Coronary artery (tissue), 2 donors: ENCODE data around the gene GBP5.
"Not testable (repeated sequence)": the region's sequence is repeated elsewhere in the genome, so short reads cannot be mapped to it uniquely, and the experiment has no call there.

ENCODE experiments used
- DNase-seq: peaks from one replicate; pipeline ENCODE4 v3.0.0-alpha.2; 2017; ENCODE audit warnings: low spot score
- H3K27ac ChIP-seq, 2 donors: fragments of 200-600 bp; sonication (generic); one replicate each; pipeline ENCODE4 v1.5.1; 2016 to 2019
- H3K4me3 ChIP-seq: fragments of 200-600 bp; sonication (generic); 2 replicates; pipeline ENCODE4 v1.5.1; 2016; ENCODE audit warnings: mild to moderate bottlenecking, moderate library complexity
- CTCF ChIP-seq: fragments of 200-600 bp; sonication (generic); IDR thresholded peaks from one replicate; pipeline ENCODE4 v1.5.1; 2019; ENCODE audit warnings: antibody characterized with exemption

GBP5 gene

GRCh38 chr1:89291276-89291675 is 18.6 kb upstream of the GBP5 start:
- no peak for DNase-seq
- TF ChIP-seq CTCF = no peak
- no peak overlapping the region for H3K27ac ChIP-seq
- no peak overlapping the region for H3K4me3 ChIP-seq

GRCh38 chr1:89288051-89288340 is 15.3 kb upstream of the GBP5 start:
- DNase-seq = no peak
- Histone ChIP-seq H3K27ac (no peak overlapping the region), H3K4me3 (no peak overlapping the region)
- TF ChIP-seq CTCF = no peak

- Histone ChIP-seq H3K27ac (peak overlapping the region in 1 of 2 donors; percentile 11), H3K4me3 (peak overlapping the region; percentile 51)
- DNase-seq = no peak
- no peak for TF ChIP-seq CTCF
These were observed 14.8 kb upstream of the GBP5 start for GRCh38 chr1:89287181-89288050.

GRCh38 chr1:89286549-89287180 is 14.0 kb upstream of the GBP5 start:
- TF ChIP-seq CTCF = no peak
- DNase-seq = no peak
- Histone ChIP-seq H3K27ac (peak overlapping the region in 1 of 2 donors; percentile 11), H3K4me3 (peak overlapping the region; percentile 51)

GRCh38 chr1:89285745-89286380 is 13.2 kb upstream of the GBP5 start:
- TF ChIP-seq CTCF = no peak
- no peak for DNase-seq
- H3K4me3 ChIP-seq = no peak overlapping the region
- H3K27ac ChIP-seq = no peak overlapping the region

GRCh38 chr1:89284078-89284763 is 11.6 kb upstream of the GBP5 start:
- H3K4me3 ChIP-seq, H3K27ac ChIP-seq: not testable (repeated sequence)

GRCh38 chr1:89280766-89281165 is 8.1 kb upstream of the GBP5 start:
- H3K27ac ChIP-seq = no peak overlapping the region
- H3K4me3 ChIP-seq = no peak overlapping the region
- no peak for DNase-seq
- no peak for TF ChIP-seq CTCF

More at GRCh38 chr1:89284078-89284763, 11.6 kb upstream of the GBP5 start:
- DNase-seq = not testable (repeated sequence)
